Heart left ventricle (tissue), 13 donors: ENCODE data around the gene SCP2.

Experiments used
- POLR2A ChIP-seq, 2 donors: fragments of 450-650 bp; IDR thresholded peaks; one replicate each; pipeline ENCODE4 v1.6.1; 2017; ENCODE audit warnings: antibody characterized with exemption in 2 of 2, mild to moderate bottlenecking in 2 of 2, moderate library complexity in 2 of 2
- TF ChIP-seq, protein P1 (sequence below), 12 donors: fragments of 200-600 bp; sonication (generic) in 4 of 12; IDR thresholded peaks; one replicate each; pipeline versions ENCODE4 v1.5.0 to v1.8.0; 2018 to 2022; ENCODE audit warnings: antibody characterized with exemption in 12 of 12, mild to moderate bottlenecking in 5 of 12
- donor health status: ischemic (EF 13 %, LVEDD 7.1; RV severe dilation, severe dysfunction).
- donor health status: DM: no; HTN: yes; CAD: no.
- donor health status: DM: no; HTN: no; CAD: no.
- donor health status: ischemic (EF 25% LVEDD 6.9; RV normal size, moderate dysfunction).
- donor health status: ischemic (EF 25% LVEDD 5.7; RV mildly dilated, moderate dysfunction).
- donor health status: ischemic (EF 35%, LVEDD 5.7; RV mildly dilated, moderate dysfunction).
- donor health status: nonischemic (EF 11% LVEDD 7.7; RV severe dilation, severe dysfunction).
- donor health status: DM: yes; HTN: yes; CAD: no.
- donor health status: PGD.
- donor health status: ischemic (EF 29% LVEDD 5.4; RV normal size, mild dysfunction).
- donor health status: nonischemic (EF 23%, LVEDD 6.1; RV moderate dilation, normal function).

DNA sequence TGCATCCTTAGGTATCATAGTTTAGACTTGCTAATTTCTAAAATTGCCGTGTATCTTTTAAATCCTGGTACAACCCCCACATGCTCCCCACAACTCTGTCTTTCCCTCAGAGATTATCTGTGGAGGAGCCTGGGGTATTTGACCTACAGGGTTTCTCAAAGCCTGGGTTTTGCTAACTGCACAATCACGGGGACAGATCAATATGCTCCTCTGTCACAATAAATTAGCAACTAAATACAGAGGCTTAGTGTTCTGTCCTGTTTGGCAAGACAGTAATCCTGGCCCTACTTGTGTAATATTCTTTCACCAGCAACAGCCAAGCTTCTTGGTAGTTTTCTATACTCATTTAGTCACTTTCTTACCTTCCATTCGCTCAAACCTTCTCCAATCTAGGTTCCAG is 14.1 kb upstream of the SCP2 start:
- TF ChIP-seq, protein P1, sequence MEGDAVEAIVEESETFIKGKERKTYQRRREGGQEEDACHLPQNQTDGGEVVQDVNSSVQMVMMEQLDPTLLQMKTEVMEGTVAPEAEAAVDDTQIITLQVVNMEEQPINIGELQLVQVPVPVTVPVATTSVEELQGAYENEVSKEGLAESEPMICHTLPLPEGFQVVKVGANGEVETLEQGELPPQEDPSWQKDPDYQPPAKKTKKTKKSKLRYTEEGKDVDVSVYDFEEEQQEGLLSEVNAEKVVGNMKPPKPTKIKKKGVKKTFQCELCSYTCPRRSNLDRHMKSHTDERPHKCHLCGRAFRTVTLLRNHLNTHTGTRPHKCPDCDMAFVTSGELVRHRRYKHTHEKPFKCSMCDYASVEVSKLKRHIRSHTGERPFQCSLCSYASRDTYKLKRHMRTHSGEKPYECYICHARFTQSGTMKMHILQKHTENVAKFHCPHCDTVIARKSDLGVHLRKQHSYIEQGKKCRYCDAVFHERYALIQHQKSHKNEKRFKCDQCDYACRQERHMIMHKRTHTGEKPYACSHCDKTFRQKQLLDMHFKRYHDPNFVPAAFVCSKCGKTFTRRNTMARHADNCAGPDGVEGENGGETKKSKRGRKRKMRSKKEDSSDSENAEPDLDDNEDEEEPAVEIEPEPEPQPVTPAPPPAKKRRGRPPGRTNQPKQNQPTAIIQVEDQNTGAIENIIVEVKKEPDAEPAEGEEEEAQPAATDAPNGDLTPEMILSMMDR (IDR thresholded peaks at IDR 0.05), result no peak
- no peak for TF ChIP-seq POLR2A (IDR thresholded peaks at IDR 0.05)
